Vagina (tissue), 2 donors: ENCODE data around the gene NHP2.

ENCODE experiments used
- CTCF ChIP-seq, 3 experiments: fragments of 450-650 bp in 2 of 3; fragments of 200-600 bp in 1 of 3; sonication (generic) in 1 of 3; IDR thresholded peaks; one replicate each; pipeline ENCODE4 v1.5.1; 2017 to 2019; ENCODE audit warnings: antibody characterized with exemption in 3 of 3, mild to moderate bottlenecking in 2 of 3, moderate library complexity in 2 of 3
- POLR2AphosphoS5 ChIP-seq, 2 donors: sonication (generic); formaldehyde crosslinking; IDR thresholded peaks; one replicate each; pipeline ENCODE4 v1.9.0; 2017; ENCODE audit warnings: antibody characterized with exemption in 2 of 2, mild to moderate bottlenecking in 2 of 2, low read depth in 1 of 2; ENCODE audit not compliant: insufficient read depth in 1 of 2

- TF ChIP-seq CTCF (IDR thresholded peaks at IDR 0.05), result no peak
- TF ChIP-seq POLR2AphosphoS5 (IDR thresholded peaks at IDR 0.05; ENCODE audit: insufficient read depth in 1 of 2, low read depth in 1 of 2), result no peak
Observed at GRCh38 chr5:178149199-178149932, 4.3 kb downstream of the NHP2 start.
